ENCODE data around the gene DTNBP1. TPM values are rescaled to one million over a fixed set of nuclear protein-coding genes. Genes with fewer than 3 reads are reported as not detected.

Gene DTNBP1
- total and polyA plus RNA-seq, 2 of the 13 experiments (the other 11 are each of a cell fraction or from before 2014, with no cell fraction given) = 6.6 to 19.1 TPM

DNA sequence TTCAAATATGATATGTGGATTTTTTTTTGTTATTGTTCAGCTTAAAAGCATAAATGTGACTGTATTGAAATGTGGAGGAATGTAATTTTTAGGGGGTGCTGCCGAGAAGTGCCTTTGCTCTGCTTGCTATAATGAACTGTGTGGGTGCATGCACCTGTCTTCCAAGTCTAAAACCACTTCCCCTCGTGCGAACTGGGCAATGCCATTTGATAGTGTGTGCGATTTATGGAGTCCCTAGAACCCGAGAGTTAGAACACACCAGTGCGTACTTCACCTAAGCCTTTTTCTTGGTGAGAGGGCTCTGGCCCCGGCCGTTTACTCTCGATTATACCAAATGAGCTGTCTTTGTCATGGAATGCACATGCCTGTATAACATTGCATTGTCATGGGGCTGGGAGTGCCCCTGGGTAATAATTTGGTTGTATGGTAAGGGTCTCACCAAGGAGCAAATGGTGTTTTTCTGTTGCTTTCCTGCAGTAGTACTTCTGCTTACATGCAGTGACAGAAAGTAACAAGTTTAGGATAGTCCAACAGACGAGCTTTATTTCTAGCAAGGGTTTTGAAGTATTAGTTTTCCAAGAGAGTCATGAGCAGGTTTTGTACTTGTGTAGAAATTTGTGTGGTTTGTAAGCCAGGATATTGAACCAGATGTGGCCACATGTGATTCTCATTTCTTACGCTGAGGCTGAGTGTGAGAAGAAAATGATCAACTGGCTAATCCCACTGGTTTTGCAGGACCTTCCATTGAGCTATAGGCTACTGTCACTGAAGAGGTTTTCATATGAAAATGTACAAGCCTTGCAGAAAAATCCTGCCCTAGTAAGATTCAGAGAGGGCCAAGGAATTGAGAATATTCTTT lies 172.4 kb downstream of the DTNBP1 start:
- no peak overlapping the region for H3K4me3 ChIP-seq (replicated peaks in 1 of 3; ENCODE audit: insufficient read depth in 1 of 3, low read depth in 2 of 3, low read length in 3 of 3)
- no peak overlapping the region for H2AFZ ChIP-seq (ENCODE audit: low read length)
- no peak overlapping the region for H3K4me2 ChIP-seq (ENCODE audit: low read depth, low read length)
- POLR2A ChIA-PET = no interaction called here
- CTCF ChIA-PET (ENCODE audit: low intra/inter-chr PET ratio, low total read pairs) = interaction anchor here (2.1 kb wide), 1 partner anchor 133 kb away, joined by 7 read pairs; no protein-coding TSS in a partner anchor
- no peaks in the 10 kb centered on the region for H3K79me2 ChIP-seq (ENCODE audit: insufficient read depth, low read length)
- BruUV-seq (replicated peaks) = no TSS peak
- in situ Hi-C loops (cut with HindIII; ENCODE audit: extremely low pct_ligation_motif_present, low pct_unique_long_range_greater_than_20kb) = loop anchor here (25.0 kb wide), 1 partner anchor 1278 kb away; no protein-coding TSS in a partner anchor
- no peaks in the 10 kb centered on the region for H3K27me3 ChIP-seq (ENCODE audit: control insufficient read depth in 1 of 2, insufficient read depth in 2 of 2, low read length in 2 of 2)
- H4K20me1 ChIP-seq (ENCODE audit: insufficient read depth, low read length) = peaks cover 4% of the 10 kb centered on the region; the same call in 1 of the 2 replicates
- ATAC-seq = no peak
- H3K9me3 ChIP-seq (ENCODE audit: low read length) = no peaks in the 10 kb centered on the region
- H3K36me3 ChIP-seq (replicated peaks in 1 of 2; ENCODE audit: control insufficient read depth in 1 of 2, insufficient read depth in 2 of 2, low read length in 2 of 2) = peaks cover 16 to 37% of the 10 kb centered on the region in 2 experiments
- no peak for DNase-seq (ENCODE audit: low spot score)
- FAIRE-seq = no peak
- no peak overlapping the region for H3K9ac ChIP-seq (ENCODE audit: insufficient read depth, low read depth, low read length)
- WGBS (ENCODE audit: low lambda C conversion rate) = 96% methylated on average over 11 of the region's 11 CpGs
- peaks cover 28% of the 10 kb centered on the region for H3K4me1 ChIP-seq (ENCODE audit: insufficient read depth, low read length)
- intact Hi-C loops (cut with micrococcal nuclease; ENCODE audit: unreplicated experiment) = loop anchor here (2.0 to 5.0 kb wide), 3 partner anchors 58 to 1278 kb away; no protein-coding TSS in a partner anchor
- no peak overlapping the region for H3K27ac ChIP-seq (ENCODE audit: extremely low read length, insufficient read depth, low read length)
- TF ChIP-seq, protein P1, sequence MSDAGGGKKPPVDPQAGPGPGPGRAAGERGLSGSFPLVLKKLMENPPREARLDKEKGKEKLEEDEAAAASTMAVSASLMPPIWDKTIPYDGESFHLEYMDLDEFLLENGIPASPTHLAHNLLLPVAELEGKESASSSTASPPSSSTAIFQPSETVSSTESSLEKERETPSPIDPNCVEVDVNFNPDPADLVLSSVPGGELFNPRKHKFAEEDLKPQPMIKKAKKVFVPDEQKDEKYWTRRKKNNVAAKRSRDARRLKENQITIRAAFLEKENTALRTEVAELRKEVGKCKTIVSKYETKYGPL (CRISPR knock-in tag; IDR thresholded peaks at IDR 0.05) = no peak
- no peak for TF ChIP-seq NR2C2 (CRISPR knock-in tag; IDR thresholded peaks at IDR 0.05; ENCODE audit: borderline replicate concordance)
- no peak for TF ChIP-seq ZNF761 (CRISPR knock-in tag; conservative IDR thresholded peaks at IDR 0.05)
- TF ChIP-seq, protein P2, sequence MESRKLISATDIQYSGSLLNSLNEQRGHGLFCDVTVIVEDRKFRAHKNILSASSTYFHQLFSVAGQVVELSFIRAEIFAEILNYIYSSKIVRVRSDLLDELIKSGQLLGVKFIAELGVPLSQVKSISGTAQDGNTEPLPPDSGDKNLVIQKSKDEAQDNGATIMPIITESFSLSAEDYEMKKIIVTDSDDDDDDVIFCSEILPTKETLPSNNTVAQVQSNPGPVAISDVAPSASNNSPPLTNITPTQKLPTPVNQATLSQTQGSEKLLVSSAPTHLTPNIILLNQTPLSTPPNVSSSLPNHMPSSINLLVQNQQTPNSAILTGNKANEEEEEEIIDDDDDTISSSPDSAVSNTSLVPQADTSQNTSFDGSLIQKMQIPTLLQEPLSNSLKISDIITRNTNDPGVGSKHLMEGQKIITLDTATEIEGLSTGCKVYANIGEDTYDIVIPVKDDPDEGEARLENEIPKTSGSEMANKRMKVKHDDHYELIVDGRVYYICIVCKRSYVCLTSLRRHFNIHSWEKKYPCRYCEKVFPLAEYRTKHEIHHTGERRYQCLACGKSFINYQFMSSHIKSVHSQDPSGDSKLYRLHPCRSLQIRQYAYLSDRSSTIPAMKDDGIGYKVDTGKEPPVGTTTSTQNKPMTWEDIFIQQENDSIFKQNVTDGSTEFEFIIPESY (CRISPR knock-in tag; IDR thresholded peaks at IDR 0.05) = no peak
- TF ChIP-seq, protein P3, sequence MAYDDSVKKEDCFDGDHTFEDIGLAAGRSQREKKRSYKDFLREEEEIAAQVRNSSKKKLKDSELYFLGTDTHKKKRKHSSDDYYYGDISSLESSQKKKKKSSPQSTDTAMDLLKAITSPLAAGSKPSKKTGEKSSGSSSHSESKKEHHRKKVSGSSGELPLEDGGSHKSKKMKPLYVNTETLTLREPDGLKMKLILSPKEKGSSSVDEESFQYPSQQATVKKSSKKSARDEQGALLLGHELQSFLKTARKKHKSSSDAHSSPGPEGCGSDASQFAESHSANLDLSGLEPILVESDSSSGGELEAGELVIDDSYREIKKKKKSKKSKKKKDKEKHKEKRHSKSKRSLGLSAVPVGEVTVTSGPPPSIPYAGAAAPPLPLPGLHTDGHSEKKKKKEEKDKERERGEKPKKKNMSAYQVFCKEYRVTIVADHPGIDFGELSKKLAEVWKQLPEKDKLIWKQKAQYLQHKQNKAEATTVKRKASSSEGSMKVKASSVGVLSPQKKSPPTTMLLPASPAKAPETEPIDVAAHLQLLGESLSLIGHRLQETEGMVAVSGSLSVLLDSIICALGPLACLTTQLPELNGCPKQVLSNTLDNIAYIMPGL (CRISPR knock-in tag; IDR thresholded peaks at IDR 0.05; ENCODE audit: borderline replicate concordance in 1 of 2, low read depth in 1 of 2) = no peak
- TF ChIP-seq, protein P4, sequence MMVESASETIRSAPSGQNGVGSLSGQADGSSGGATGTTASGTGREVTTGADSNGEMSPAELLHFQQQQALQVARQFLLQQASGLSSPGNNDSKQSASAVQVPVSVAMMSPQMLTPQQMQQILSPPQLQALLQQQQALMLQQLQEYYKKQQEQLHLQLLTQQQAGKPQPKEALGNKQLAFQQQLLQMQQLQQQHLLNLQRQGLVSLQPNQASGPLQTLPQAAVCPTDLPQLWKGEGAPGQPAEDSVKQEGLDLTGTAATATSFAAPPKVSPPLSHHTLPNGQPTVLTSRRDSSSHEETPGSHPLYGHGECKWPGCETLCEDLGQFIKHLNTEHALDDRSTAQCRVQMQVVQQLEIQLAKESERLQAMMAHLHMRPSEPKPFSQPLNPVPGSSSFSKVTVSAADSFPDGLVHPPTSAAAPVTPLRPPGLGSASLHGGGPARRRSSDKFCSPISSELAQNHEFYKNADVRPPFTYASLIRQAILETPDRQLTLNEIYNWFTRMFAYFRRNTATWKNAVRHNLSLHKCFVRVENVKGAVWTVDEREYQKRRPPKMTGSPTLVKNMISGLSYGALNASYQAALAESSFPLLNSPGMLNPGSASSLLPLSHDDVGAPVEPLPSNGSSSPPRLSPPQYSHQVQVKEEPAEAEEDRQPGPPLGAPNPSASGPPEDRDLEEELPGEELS (CRISPR knock-in tag; IDR thresholded peaks at IDR 0.05) = no peak
- TF ChIP-seq, protein P5, sequence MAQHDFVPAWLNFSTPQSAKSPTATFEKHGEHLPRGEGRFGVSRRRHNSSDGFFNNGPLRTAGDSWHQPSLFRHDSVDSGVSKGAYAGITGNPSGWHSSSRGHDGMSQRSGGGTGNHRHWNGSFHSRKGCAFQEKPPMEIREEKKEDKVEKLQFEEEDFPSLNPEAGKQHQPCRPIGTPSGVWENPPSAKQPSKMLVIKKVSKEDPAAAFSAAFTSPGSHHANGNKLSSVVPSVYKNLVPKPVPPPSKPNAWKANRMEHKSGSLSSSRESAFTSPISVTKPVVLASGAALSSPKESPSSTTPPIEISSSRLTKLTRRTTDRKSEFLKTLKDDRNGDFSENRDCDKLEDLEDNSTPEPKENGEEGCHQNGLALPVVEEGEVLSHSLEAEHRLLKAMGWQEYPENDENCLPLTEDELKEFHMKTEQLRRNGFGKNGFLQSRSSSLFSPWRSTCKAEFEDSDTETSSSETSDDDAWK (CRISPR knock-in tag; IDR thresholded peaks at IDR 0.05) = no peak
- no peak for TF ChIP-seq YEATS2 (CRISPR knock-in tag; IDR thresholded peaks at IDR 0.05; ENCODE audit: borderline replicate concordance)
- TF ChIP-seq ZSCAN20 (CRISPR knock-in tag; IDR thresholded peaks at IDR 0.05; ENCODE audit: borderline replicate concordance) = no peak
- TF ChIP-seq PHF5A (CRISPR knock-in tag; IDR thresholded peaks at IDR 0.05; ENCODE audit: low read depth, unreplicated experiment) = no peak

Measured in HepG2 (cell line).